ENCODE results near the gene SLC48A1.
A peak's percentile ranks its signal among the peaks of the same experiment; 100 is the strongest.

Gene SLC48A1

DNA sequence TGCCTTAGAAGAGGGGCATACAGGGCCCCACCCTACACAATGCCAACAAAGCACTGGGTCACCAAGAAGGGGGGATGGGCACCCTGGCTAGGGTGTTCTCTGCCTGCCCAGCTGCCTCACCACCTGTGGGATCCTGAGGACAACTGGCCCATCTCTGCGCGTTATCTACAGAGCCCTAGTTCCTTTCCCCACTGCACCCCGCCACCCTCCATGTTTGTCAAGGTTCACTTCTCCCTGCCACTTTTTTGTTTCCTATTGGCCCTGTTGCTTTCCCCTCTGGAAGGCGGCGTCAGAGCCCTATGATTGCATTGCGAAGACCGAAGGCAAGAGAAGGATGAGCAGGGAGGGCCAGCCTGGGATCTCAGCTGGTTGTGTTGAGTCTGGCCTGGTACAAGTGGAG lies 1.6 kb downstream of the SLC48A1 start:
- no peak overlapping the region for H3K4me3 ChIP-seq (ENCODE audit: low read length)
- H3K9ac ChIP-seq (ENCODE audit: low read depth, low read length), result no peak overlapping the region
- H3K36me3 ChIP-seq (ENCODE audit: insufficient read depth, low read depth, low read length), result no peaks in the 10 kb centered on the region

DNA sequence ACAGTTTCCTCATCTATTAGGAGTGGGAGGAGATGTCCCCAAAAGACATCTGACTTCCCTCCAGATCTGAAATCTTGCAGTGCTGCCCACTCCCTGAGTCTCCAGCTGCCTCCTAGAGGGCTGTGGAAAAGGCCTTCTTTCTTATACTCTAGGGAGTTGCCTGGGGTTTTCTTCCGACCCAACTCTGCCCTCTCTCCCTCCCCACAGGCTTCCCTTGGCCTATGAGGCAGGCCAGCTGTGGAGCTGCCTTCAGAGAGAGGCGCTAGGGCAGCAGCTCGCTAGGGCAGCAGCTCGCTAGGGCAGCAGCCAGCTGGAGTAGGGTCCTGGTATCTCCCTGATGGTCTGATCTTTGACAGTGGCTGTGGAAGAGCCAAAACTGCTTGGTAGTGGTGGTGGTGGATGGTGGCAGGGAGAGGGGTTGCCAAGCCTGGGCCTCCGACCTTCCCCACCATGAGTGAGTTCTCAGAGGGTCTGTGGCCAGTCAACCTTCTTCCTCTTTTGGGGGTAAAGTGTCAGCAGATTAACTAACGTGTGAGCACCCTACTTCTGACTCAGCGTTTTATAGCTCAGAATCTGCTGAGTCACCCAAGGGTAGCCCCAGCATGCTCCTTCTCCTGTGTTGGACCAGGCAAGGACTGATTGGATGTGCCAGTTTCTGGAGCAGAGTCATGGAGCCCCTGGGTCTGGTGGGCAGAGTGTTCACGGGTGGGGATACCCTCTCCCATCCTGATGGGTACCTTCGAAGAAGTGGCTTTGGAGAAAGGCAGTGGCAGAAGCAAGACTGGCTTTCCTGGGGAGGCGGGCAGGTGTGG lies 2.3 kb downstream of the SLC48A1 start:
- Histone ChIP-seq H3K4me3 (ENCODE audit: low read length) (no peak overlapping the region), H3K27me3 (ENCODE audit: insufficient read depth, low read length) (peaks cover 36% of the 10 kb centered on the region), H3K4me1 (ENCODE audit: insufficient read depth, low read length) (peaks cover 12% of the 10 kb centered on the region; the same call in 1 of the 2 replicates), H3K27ac (ENCODE audit: low read length) (no peak overlapping the region), H3K9me3 (ENCODE audit: insufficient read depth, low read depth, low read length) (no peaks in the 10 kb centered on the region), H3K9ac (ENCODE audit: low read depth, low read length) (no peak overlapping the region), H3K36me3 (ENCODE audit: insufficient read depth, low read depth, low read length) (no peaks in the 10 kb centered on the region)

More for the DNA sequence above, 1.6 kb downstream of the SLC48A1 start:
- H3K9me3 ChIP-seq (ENCODE audit: insufficient read depth, low read depth, low read length), result no peaks in the 10 kb centered on the region
- peaks cover 12% of the 10 kb centered on the region; the same call in 1 of the 2 replicates for H3K4me1 ChIP-seq (ENCODE audit: insufficient read depth, low read length)
- H3K27ac ChIP-seq (ENCODE audit: low read length), result no peak overlapping the region
- peaks cover 30% of the 10 kb centered on the region for H3K27me3 ChIP-seq (ENCODE audit: insufficient read depth, low read length)

DNA sequence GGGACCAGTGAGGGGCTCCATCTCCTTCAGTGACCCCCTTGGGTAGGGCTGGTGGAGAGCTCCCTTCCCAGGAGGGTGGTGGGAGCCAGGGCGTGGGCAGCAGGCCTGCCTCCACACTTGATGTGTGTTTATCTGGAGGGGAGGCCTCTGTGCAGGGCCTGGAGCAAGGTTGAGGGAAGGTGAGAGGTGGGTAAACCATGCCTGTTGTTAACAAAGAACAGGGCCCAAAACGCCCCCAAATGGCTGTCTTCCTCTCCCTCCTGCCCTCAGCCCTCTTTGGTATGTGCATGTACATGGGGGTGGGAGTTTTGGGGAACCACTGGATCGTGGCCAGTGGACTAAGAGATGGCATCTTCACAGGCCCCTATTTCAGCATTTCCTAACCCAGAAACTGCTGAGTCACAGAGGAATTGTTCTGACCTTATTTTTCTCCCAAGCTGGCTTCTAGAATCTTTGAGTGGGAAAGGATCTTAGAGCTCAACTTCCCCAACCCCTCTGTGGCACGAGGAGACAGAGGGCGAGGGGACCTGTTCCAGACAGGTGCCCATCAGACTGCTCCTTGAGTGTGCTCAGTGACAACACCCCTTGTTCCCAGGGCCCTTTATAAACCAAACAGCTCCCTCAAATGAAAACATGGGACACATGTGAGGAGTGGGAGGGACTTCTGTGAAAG lies 3.6 kb downstream of the SLC48A1 start:
- no peak overlapping the region for H3K27ac ChIP-seq (ENCODE audit: low read length)
- H3K9ac ChIP-seq (ENCODE audit: low read depth, low read length), result no peak overlapping the region
- H3K4me1 ChIP-seq (ENCODE audit: insufficient read depth, low read length), result peaks cover 12% of the 10 kb centered on the region; the same call in 1 of the 2 replicates
- H3K9me3 ChIP-seq (ENCODE audit: insufficient read depth, low read depth, low read length), result no peaks in the 10 kb centered on the region
- H3K4me3 ChIP-seq (ENCODE audit: low read length), result no peak overlapping the region
- no peaks in the 10 kb centered on the region for H3K36me3 ChIP-seq (ENCODE audit: insufficient read depth, low read depth, low read length)
- peaks cover 37% of the 10 kb centered on the region for H3K27me3 ChIP-seq (ENCODE audit: insufficient read depth, low read length)

DNA sequence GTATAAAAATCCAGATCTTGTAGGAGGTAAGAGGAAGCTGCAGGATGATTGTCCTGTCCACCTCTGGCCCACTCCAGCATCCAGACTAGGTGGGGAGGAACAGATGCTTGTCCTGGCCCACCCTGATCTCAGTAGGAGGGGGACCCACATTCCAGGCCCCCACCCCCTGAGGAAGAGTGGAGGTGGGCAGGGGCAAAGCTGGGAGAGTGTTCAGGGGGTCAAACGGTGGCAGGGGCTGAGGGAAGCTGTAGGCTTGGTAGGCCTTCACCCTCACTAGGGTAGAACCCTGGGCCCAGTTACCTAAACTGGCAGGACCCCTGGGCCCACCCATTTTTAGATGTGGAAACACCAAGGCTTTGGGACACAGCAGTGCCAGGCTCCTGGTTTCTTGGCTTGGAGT lies 4.1 kb downstream of the SLC48A1 start:
- Histone ChIP-seq H3K9ac (ENCODE audit: low read depth, low read length) (no peak overlapping the region), H3K9me3 (ENCODE audit: insufficient read depth, low read depth, low read length) (no peaks in the 10 kb centered on the region), H3K4me1 (ENCODE audit: insufficient read depth, low read length) (peaks cover 12% of the 10 kb centered on the region; the same call in 1 of the 2 replicates), H3K27me3 (ENCODE audit: insufficient read depth, low read length) (peaks cover 31% of the 10 kb centered on the region), H3K36me3 (ENCODE audit: insufficient read depth, low read depth, low read length) (no peaks in the 10 kb centered on the region), H3K4me3 (ENCODE audit: low read length) (no peak overlapping the region), H3K27ac (ENCODE audit: low read length) (no peak overlapping the region)

DNA sequence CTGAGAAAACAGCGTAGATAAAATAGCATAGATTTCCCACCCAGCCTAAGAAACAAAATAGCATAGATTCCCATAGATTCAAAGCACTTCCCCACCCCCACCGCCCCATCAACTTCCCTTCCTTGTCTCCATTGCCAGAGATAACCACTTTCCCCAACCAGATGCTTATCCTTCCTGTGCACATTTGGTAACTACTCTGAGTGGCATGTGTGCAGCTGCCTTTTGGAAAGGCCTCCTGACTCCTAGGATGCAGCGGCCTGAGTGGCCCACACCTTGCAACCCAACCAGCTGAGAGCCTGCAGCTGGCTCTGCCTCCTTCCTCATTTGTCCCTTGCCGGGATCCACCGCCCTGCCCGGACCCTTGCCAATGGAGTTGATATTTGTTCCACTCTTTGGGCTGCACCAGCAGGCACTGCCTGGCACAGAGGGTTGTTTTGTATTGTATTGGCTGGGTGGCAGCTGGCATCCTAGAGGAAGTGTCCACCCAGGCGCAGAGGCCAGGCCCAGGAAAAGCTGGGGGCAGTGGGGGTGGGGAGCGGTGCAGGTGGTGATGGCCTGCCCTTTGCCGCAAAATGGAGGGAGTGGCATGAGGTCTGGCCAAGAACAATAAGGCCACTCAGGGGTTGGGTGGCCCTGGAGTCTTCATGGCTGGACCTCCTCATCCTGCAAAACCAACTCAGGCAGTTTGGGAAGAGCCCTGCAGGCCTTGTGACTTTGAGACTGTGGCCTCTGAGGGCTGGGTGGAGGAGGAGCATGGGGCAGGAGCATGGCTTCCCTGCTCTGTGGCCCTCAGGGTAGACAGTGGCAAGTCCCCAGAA lies 4.9 kb downstream of the SLC48A1 start:
- H3K4me1 ChIP-seq (ENCODE audit: insufficient read depth, low read length), result peaks cover 7% of the 10 kb centered on the region; the same call in 1 of the 2 replicates
- H3K27me3 ChIP-seq (ENCODE audit: insufficient read depth, low read length), result peaks cover 26% of the 10 kb centered on the region
- H3K27ac ChIP-seq (ENCODE audit: low read length), result no peak overlapping the region
- H3K9ac ChIP-seq (ENCODE audit: low read depth, low read length), result no peak overlapping the region
- H3K36me3 ChIP-seq (ENCODE audit: insufficient read depth, low read depth, low read length), result peaks cover 2% of the 10 kb centered on the region; the same call in 1 of the 2 replicates
- no peak overlapping the region for H3K4me3 ChIP-seq (ENCODE audit: low read length)
- no peaks in the 10 kb centered on the region for H3K9me3 ChIP-seq (ENCODE audit: insufficient read depth, low read depth, low read length)

DNA sequence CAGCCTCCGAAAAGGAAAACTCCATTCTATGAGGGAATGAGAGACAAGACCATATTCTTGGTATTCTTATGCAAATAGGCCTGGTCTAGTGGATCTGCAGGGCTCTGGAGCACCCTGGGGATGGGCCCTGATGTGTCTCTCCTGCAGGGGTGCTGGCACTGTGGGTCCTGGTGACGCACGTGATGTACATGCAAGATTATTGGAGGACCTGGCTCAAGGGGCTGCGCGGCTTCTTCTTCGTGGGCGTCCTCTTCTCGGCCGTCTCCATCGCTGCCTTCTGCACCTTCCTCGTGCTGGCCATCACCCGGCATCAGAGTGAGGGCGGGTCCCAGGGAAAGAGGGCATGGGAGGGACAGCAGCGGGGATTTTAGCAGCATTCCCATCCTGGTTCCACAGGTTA lies 5.8 kb downstream of the SLC48A1 start:
- Histone ChIP-seq H3K27ac (ENCODE audit: low read length) (no peak overlapping the region), H3K4me1 (ENCODE audit: insufficient read depth, low read length) (peaks cover 7% of the 10 kb centered on the region; the same call in 1 of the 2 replicates), H3K36me3 (ENCODE audit: insufficient read depth, low read depth, low read length) (peaks cover 12% of the 10 kb centered on the region; the same call in 1 of the 2 replicates)

DNA sequence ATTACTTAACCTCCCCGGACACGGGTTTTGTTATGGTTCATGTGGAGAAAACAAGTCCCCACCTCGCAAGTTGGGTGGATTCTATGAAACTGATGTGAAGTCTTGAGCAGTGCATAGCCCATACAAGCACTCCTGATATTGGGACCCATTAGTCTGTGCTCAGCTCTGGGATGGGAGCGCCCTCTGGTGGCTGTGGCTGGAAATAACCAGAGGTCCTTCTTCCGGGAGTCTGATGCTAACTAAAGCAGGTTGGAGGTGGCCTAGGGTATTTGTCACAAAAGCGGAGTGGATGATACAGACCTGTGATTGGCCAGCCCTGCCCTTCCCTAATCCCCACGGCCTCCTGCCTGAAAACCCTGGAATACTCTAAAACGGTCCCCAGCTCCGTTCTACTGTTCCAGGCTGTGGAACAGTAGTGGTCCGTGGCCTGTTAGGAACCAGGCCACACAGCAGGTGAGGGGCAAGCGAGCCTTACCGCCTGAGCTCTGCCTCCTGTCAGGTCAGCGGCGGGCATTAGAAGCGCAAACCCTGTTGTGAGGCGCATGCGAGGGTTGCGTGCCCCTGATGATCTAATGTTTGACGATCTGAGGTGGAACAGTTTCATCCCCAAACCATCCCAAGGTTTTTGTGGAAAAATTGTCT lies 6.4 kb downstream of the SLC48A1 start:
- no peak overlapping the region for H3K27ac ChIP-seq (ENCODE audit: low read length)
- peak overlapping the region; percentile 45; the same call in 1 of the 2 replicates for H3K4me3 ChIP-seq (ENCODE audit: low read length)
- peaks cover 7% of the 10 kb centered on the region; the same call in 1 of the 2 replicates for H3K4me1 ChIP-seq (ENCODE audit: insufficient read depth, low read length)
- H3K9ac ChIP-seq (ENCODE audit: low read depth, low read length), result no peak overlapping the region
- H3K36me3 ChIP-seq (ENCODE audit: insufficient read depth, low read depth, low read length), result peaks cover 17% of the 10 kb centered on the region; the same call in 1 of the 2 replicates
- H3K9me3 ChIP-seq (ENCODE audit: insufficient read depth, low read depth, low read length), result no peaks in the 10 kb centered on the region
- H3K27me3 ChIP-seq (ENCODE audit: insufficient read depth, low read length), result peaks cover 15% of the 10 kb centered on the region

More for the DNA sequence above, 5.8 kb downstream of the SLC48A1 start:
- H3K4me3 ChIP-seq (ENCODE audit: low read length), result peak overlapping the region; percentile 18; the same call in 1 of the 2 replicates
- H3K27me3 ChIP-seq (ENCODE audit: insufficient read depth, low read length), result peaks cover 21% of the 10 kb centered on the region
- H3K9me3 ChIP-seq (ENCODE audit: insufficient read depth, low read depth, low read length), result no peaks in the 10 kb centered on the region
- no peak overlapping the region for H3K9ac ChIP-seq (ENCODE audit: low read depth, low read length)

DNA sequence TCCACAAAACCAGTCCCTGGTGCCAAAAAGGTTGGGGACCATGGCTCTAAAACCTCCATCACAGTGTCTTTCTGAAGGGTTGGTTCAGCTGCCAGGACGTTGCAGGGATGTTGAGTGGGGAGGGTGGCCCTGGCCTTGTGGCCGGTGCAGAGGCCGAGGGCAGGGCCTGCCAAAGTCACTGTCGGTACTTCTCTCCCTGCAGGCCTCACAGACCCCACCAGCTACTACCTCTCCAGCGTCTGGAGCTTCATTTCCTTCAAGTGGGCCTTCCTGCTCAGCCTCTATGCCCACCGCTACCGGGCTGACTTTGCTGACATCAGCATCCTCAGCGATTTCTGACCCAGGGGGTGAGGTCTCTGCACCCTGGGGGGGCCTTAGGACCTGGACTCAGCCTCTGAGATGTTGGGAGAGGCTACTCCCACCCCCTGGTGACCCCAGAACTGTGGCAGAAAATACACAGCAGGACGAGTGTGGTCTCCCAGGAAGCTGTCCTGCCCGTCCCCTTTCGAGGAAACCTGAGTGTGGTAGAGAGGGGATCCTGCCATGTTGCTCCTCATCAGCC lies 7.0 kb downstream of the SLC48A1 start:
- Histone ChIP-seq H3K9ac (ENCODE audit: low read depth, low read length) (no peak overlapping the region), H3K4me3 (ENCODE audit: low read length) (peak overlapping the region; percentile 45; the same call in 1 of the 2 replicates), H3K4me1 (ENCODE audit: insufficient read depth, low read length) (peaks cover 7% of the 10 kb centered on the region; the same call in 1 of the 2 replicates)

DNA sequence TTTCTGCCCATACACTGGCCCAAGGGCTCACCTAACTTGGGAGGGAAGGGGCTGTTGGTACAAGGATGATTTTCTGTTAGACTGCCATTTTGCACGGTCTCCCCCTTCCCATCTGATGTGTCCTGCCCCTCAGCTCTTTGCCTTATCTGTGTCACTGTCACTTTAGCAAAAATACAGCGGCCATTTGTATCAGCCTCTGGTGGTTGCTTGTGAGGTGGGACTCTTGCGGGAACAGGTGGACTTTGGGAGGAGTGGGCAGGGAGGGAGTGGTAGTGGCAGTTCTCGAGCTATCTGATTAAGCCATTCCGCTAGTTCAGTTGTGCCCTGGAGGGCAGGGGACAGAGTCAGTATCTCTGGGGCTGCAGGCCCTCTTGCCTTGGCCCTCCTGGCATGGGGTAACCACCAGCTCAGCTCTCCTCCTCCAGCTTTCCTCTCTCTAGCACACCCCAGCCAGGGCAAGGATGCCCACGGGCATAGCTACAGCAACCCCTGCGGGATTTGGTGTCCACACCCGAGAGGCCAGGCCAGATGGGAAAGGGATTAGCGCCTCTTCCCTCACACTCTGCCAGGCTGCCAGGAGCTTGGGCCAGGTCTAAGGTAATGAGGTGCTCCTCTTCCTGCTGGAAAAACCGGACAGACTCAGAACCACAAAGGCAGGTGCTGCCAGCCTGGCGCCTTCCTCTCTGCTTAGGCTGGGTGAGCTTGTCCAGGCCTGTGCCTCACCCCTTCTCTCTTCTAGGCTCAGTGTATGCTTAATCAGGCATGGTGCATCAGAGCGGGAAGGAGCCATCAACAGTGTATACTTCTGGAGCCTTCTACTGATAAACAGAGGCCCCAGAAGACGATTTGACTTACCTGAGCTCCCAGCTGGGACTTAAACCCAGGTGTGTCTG lies 8.7 kb downstream of the SLC48A1 start:
- Histone ChIP-seq H3K9ac (ENCODE audit: low read depth, low read length) (no peak overlapping the region), H3K36me3 (ENCODE audit: insufficient read depth, low read depth, low read length) (peaks cover 40% of the 10 kb centered on the region), H3K27ac (ENCODE audit: low read length) (no peak overlapping the region)

More for the DNA sequence above, 7.0 kb downstream of the SLC48A1 start:
- H3K27ac ChIP-seq (ENCODE audit: low read length), result no peak overlapping the region
- H3K36me3 ChIP-seq (ENCODE audit: insufficient read depth, low read depth, low read length), result peaks cover 23% of the 10 kb centered on the region
- H3K27me3 ChIP-seq (ENCODE audit: insufficient read depth, low read length), result peaks cover 10% of the 10 kb centered on the region; the same call in 1 of the 2 replicates
- no peaks in the 10 kb centered on the region for H3K9me3 ChIP-seq (ENCODE audit: insufficient read depth, low read depth, low read length)

DNA sequence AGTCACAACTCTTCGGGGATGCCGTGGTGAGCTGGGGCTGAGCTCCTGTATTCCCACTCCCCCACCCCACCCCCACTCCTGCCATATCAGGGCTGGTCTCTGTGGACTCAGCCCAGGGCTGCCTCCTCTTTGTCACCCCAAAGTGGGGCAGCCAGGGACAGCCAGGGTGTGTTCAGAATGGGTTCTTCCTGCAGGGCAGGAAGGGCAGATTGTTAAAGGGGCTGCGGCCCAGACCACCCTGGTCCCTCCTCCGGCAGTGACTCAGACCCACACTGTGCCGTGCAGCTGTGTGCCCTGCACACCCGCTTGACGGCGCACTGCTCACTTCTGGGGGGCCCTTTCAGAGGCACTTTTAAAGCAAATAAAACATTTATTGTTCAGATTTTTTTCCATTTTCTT lies 9.3 kb downstream of the SLC48A1 start:
- peaks cover 47% of the 10 kb centered on the region for H3K36me3 ChIP-seq (ENCODE audit: insufficient read depth, low read depth, low read length)
- H3K4me1 ChIP-seq (ENCODE audit: insufficient read depth, low read length), result peaks cover 7% of the 10 kb centered on the region; the same call in 1 of the 2 replicates
- H3K9ac ChIP-seq (ENCODE audit: low read depth, low read length), result no peak overlapping the region

More for the DNA sequence above, 8.7 kb downstream of the SLC48A1 start:
- no peak overlapping the region for H3K4me3 ChIP-seq (ENCODE audit: low read length)
- H3K27me3 ChIP-seq (ENCODE audit: insufficient read depth, low read length), result peaks cover 7% of the 10 kb centered on the region; the same call in 1 of the 2 replicates
- no peaks in the 10 kb centered on the region for H3K9me3 ChIP-seq (ENCODE audit: insufficient read depth, low read depth, low read length)
- H3K4me1 ChIP-seq (ENCODE audit: insufficient read depth, low read length), result peaks cover 7% of the 10 kb centered on the region; the same call in 1 of the 2 replicates

More for the DNA sequence above, 9.3 kb downstream of the SLC48A1 start:
- H3K4me3 ChIP-seq (ENCODE audit: low read length), result no peak overlapping the region
- no peaks in the 10 kb centered on the region for H3K9me3 ChIP-seq (ENCODE audit: insufficient read depth, low read depth, low read length)
- H3K27ac ChIP-seq (ENCODE audit: low read length), result no peak overlapping the region
- peaks cover 7% of the 10 kb centered on the region; the same call in 1 of the 2 replicates for H3K27me3 ChIP-seq (ENCODE audit: insufficient read depth, low read length)

All from iPS-20b (cell line).